ENCODE results near the gene TMEM132D.
"Not testable (repeated sequence)": the region's sequence is repeated elsewhere in the genome, so short reads cannot be mapped to it uniquely, and the experiment has no call there.

TMEM132D gene

DNA sequence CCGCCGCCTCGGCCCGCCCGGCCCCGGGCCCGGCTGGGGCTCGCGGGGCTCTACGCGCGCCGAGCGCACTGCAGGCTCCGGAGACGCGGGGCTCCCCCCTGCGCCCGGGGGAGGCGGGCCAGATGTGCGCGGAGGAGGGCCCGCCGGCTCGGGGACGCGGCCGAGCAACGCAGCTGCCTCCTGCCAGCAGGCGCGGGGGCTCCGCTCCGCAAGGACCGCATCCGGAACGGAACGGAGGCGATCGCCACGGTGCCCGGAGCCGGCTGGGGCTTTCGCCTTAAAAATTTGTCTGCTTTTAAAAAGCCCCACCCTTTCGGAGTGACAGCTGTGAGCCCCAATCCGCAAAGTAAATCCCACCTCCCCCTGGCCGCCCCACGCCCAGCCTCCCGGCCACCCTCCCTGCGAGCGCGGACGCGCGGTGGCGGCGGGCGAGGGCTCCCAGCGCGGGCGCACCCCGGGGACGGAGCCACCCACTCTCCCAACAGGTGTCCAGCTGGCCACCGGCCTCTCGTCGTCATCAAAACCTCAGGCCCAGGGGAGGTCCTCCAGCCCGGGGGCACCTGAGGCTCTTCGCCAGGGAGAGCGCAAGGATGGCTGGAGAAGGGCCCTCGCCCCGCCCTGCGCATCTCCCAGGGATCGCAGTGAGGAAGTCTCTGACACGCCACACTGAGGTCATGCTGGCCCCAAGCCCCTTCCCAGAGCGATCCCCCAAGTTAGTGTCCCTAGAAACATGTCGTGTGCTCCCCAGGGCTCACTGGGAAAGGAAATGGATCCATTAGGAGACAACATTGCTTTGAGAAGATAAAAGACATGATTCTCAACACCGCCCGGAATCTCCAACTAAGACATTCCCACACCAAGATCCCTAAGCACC lies at the start of gene TMEM132D:
Gene TMEM132D (minus strand): TSS at position 70 of the 874 bp plus-strand sequence.
- DNase-seq: peak; percentile 35

DNA sequence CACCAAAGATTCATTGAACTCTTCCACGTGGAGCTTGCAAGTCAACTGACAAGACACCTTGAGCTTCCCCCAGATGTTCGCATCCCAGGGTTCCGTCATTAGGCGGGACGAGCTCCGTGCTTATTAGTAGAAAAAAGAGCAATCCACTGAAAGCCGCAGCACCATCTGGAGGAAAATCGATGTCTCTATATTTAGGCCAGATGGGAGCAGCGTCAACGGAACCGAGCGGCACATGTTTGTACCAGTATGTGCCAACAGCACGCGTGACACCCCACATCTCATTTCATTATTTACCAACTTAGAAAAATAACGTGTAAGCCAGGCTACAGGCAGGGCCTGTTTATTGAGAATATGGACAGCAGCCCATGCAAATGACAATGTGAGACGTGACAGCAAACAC lies 45.8 kb upstream of the TMEM132D start:
- DNase-seq: no peak

DNA sequence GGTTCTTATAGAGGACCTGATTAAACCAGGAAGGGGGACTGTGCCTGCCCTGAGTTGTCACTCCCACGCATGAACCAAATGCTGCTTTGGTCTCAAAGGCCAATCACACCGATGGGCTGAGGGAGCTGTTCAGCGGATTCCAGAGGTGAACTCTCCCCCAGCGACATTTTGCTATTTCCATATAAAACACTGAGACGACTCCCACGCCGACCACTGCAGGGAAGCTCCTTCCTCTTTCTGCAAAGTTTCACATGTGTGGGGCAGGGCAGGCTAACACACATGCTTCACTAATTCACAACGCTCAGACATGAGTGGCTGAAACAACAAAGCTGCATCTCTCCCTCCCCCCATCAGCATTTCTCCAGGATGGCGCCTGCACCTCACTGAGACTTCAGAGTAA lies 37.8 kb upstream of the TMEM132D start:
- DNase-seq: no peak

DNA sequence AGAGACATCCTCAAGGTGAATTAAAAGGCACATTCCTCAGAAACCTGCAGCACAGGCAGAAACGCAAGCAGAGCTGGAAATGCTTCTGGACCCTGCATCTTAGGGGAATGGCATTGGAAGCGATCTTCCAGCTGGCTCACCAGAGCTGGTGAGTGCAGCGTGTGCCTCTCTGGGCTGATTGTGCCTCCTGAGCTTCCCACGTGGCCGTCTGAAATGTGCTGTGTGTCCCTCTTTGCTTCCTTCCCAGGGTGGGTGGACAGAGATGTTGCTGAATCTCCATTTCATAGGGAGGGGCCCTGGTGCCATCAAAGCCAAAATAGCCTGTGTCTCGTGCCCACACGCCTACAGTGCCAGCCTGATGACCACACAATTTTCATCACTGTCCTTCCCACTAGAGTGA lies 34.3 kb upstream of the TMEM132D start:
- DNase-seq: no peak

DNA sequence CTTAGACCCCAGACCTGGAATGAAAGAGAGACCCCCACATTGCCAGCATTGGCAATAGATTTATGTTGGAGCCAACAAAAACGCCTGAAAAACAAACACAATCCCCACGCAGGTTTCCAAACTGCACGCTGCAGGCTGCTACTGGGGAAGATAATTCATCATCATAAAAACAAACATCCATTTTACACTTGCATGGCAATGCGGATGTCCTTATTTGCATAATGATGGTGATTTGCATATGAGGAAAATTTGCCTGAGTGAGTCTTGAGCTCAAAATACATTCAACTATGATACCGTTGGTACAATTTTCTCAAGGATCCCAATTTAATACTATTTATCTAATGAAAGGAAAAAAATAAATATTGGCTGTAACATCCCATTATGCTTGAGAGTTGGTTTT lies 33.6 kb upstream of the TMEM132D start:
- no peak for DNase-seq

DNA sequence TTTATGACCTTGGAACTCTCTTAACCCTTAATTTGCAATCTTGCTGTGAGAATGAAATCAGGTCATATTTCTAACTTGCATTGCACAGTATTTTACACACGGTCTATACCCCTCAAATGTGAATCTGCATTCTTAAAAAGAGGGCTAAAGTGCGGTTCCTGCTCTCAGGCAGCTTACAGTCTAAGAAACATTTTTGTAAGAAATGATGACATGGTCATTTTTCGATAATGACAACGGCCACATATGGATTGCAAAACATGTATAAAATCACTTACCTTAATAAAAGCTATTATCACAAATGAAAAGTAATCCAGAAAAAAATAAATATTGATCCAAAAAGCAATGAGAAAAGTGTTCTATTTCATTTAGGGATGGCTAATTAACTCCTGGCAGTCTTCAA lies 24.8 kb upstream of the TMEM132D start:
- no peak for DNase-seq

DNA sequence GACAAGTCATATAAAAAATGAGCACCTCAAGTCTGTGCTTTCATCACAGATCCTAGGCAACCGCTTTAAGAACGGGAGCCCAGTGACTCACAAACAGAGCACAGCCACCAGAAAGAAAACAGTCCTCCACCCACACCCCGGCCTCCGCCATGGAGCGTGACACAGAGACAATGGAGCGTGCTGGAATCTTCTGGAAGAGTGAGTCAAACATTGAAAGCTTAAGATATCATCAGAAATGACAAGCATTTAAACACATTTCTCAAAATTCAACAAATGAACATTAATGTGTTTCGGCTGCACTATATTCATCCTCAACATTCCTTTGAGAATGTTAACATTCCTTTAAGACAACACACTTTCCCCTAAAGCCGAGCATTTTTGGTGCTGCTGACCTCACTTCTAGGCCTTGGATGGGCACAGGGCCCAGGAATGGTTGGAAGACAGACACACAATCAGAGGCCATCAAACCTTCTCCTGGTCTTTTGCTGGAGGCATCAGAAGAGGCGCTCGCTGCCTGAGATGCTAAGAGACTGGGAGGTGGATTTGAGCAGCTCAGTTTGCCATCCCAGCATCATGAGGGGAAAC lies 23.6 kb upstream of the TMEM132D start:
- no peak for DNase-seq

DNA sequence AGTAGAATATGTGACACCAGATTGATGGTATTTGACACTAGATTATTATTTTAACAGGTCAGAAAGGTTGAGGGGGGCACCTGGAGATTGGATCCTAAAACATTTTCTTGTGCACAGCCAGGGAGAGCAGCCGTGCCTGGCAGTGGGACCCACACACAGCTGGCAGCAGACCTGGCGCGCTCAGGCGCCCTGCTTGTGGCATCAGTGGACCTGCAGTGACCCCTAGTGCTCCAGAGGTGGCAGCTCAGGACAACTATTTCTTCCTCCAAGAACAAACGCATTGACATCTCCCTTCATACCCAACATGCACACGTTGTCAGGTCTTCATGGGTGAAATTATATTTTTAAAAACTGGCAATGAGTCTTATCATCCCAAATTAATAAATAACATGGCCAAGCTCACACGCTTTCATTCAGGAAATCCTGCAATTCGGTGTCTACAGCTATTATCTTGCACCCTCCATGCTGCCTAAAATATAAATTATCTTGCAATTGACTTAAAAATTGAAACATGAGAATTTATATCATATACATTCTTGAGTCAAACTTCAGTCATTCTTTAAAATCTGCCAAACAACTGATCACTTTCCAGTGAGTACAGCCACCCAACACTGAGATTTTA lies 7.7 kb upstream of the TMEM132D start:
- peak; percentile 93 for DNase-seq

DNA sequence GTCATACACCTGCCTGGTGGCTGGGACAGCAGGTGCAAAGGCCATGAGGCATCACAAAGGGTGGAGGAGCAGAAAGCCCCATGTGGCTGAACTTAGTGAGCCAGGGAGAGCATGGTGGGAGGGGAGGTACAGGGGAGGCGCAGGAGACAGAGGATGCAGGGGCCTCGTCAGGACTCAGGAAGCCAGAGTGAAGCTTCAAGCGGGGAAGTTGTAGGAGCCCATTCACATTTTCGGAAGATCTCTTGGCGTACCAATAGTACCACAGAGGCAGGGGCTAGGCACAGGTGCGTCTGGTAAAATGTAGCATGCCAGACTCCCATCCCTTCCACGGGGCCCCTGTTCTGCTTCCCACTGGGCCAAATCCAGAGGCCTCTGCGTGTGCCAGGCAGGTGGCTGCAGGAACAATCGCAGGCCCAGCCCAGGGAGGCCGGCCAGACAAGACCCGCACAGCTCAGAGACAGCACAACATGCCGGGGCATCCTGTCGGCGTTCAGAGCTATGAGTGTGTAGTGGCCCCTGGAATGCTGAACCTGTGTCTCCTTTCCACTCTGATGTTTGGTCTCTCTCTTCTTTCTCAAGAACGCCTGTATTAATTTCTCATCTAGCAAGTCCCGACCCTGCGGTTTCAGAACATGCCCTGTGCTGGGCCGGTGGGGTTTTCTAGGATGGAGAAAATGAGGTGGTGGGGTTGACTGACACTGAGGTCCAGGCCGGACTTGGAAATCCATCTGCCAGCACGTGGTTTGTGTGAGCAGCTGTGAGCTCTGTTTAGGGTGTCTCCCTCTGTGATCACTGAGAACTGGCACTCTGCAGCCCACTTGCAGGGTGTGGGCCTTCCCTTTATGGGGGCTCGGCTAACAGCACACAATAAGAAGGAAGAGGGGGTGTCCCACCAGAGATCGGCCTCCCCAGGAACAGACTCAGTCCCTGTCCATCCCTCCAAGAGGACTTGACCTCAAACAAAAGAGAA lies 5.5 kb upstream of the TMEM132D start:
- DNase-seq: no peak

DNA sequence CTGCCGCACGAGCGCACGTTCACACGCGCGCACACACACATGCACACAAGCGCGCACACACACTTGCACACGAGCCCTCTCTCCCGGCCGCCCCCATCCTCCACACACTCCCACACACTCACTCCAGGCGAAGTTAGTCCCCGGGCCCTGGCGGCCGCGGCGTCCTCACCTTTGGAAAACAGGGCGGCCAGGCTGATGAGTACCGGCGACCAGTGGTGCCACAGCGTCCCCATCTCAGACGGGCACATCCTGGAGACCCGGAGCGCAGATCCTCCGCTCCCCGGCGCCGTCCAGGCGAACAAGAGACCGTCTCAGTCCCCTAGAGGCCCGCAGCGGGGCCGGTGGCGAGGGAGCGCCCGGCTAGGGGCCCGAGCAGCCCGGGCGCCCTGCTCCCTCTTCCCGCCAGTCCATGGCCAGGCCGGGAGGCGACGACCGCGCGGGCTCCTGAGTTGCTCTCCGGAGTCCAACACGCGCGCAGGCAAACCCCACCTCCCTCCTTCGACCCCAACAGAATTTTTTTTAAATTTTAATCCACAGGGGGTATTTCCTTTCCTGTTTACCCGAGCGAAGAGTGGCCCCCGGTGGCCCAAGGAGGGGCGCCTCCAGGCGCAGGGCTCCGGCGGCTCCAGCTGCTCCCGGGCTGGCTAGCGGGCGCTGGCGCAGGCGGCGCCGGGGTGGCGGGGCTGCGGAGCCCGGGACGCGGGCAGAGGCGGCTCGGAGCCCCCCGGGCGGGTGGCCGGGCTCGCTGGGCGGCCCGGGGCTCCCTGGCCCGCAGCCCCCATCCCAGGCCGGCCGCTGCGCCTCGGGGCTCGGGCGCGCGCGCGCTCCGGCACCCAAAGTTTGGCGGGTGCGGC lies 506 bp downstream of the TMEM132D start:
- peak; percentile 38 for DNase-seq

DNA sequence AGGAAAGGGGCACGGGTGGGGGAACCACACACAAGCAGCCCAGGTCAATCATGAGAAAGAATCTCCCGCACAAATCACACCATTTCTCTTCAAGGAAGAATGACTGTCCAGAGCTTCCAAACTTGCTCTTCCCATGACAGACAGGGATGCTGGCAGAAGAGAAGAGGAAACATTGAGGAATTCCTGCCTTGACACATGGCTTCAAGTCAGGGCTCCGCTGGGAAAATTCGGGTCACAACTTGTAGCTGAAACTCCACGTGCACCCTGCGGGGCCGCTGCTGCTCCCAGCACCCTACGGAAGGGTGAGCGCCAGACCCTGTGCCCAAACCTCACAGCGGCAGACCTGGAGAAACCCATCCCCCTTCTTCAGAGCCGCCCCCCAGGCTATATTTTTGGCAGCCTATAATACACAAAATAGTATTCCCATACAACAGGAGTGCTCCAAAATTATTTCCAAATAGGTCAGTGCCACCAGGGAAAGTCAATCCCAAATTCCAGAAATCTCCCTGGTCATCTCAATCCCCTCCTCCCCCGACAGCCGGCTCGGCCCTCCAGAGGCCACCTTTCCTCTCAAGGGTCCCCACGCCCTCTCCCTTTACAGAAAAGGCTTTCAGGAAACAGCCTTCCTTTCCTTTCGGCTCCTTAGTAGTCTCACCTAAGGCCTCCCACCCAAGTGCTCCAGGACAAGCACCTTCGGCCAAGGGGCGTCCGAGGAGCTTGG lies 1.3 kb downstream of the TMEM132D start:
- no peak for DNase-seq

DNA sequence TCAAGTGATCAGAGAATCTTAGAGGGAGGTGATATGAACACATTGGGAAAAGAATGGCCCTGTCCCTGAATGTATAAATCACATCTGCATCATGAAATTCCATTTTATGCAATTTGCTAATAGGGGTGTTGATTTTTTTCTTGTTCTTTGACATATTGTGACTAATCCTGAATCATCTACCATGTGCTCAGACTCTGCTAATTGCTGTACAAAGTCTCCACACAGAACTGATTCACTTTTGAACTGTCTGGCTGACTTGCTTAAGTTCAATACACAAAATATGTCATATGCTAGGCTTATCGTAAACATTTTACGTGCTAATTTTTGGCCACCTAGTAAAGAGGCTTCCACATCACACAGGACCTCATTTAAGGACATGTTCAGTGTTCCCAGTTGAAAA lies 2.6 kb downstream of the TMEM132D start:
- DNase-seq: no peak

DNA sequence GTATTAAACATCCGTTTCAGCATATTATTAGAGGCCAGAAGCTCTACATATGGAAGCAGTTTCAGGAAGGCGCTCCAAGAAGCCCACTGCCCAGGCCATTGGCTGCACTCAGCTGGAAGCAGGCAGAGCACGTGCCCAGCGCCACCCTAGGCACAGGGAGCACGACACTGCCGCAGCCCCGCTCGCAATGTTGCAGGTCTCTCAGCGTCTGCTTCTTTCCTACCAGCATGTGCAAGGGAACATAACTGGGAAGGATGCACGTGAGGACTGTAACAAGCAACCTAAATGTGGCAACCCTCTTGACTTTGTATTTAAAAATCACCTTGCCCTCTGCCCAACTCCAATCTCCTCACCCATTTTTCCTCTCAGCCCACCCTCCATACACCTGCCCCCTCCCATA lies 3.5 kb downstream of the TMEM132D start:
- DNase-seq: no peak

DNA sequence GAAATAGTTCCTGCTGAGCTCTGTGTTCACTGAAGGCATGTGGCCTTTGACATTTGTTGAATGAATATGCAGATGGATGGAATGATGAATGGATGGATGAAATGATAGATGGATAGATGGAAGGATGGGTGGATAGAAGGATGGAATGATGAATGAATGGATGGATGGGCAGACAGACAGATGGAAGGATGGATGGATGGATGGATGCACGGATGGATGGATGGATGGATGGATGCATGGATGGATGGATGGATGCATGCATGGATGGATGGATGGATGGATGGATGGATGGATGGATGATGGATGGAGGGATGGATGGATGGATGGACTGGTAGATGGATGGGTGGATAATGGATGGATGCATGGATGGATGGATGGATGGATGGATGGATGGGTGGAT lies 4.8 kb downstream of the TMEM132D start:
- not testable (repeated sequence) for DNase-seq

DNA sequence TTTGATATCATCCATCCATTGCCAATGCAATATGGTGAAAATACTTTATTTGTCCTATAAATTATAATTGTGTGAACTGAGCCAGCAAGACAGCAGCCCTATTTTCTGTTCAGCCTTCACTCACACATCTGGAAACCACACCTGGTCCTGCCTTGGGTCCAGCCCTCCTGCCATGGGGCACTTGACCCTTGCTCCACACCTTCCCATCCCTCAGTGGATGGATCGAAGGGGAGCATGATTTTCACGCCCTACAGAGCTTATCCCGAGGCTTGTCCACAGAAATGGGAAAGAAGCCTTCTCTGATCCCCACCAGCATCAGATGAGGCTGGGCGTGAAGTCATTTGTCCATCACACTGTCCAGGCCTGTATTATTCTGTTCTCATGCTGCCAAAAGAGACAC lies 10.1 kb downstream of the TMEM132D start:
- DNase-seq: no peak

DNA sequence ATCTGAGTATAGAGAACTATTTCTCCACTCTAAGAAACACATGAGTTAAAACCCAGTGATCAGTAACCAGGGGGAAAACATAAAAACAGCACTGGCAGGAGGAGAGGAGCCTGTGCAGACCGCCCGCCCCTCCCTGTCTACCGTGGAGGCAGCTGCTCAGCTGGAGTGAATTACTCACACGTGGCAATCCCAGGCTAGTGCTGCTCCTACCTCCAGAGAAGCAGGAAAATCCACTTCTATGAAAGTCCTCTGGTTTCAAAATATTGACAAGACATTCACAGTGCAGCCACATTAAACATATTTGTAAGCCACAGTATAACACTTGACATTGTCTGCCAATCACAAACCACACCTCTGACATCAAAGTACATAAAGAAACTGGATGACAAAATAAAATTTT lies 16.7 kb downstream of the TMEM132D start:
- peak; percentile 99 for DNase-seq

DNA sequence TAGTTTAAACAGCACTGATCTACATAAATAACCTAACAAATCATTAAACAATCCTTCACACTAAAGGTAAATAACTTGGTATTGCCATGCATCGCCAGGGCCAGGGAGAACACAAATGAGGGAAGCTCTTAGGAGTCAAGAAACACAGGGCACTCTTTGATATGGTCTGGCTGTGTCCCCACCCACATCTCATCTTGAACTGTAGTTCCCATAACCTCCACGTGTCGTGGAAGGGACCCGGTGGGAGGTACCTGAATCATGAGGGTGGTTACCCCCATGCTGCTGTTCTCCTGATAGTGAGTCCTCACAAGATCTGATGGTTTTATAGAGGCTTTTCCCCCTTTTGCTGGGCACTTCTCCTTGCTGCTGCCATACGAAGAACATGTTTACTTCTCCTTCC lies 17.3 kb downstream of the TMEM132D start:
- peak; percentile 65 for DNase-seq

DNA sequence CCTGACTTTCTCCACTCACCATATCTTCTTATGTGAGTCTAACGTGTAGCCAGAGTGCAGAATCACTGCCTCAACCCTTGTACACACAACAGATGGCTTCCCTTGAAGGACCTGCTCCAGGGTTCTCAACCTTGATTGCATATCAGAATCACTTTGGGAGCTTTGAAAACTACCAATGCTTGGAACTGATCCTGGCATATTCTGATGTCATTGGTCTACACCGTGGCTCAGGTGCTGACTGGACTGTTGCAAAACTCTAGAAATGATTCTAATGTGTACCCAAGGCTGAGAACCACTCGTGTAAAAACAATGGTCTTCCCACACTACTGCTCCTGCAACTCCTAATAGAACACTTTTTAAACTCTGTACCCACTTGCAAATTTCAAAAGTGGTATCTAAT lies 18.5 kb downstream of the TMEM132D start:
- DNase-seq: peak; percentile 60

DNA sequence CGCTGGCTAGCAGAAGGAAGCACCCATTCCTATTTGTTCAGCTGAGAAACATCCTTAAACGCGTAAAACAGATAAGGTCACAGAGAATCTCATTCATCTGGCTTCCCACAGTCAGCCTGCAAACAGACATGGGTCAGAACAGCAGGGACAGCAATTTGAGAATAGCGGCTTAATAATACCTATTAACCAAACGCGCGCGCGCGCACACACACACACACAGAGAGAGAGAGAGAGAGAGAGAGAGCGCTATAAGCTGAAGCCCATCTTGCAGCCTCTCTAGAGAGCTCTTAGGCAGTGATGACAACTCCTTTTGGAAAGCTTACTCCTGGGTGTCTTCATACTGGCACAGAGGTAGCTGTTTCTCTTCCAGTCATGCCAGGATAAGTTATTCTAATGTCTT lies 26.4 kb downstream of the TMEM132D start:
- peak; percentile 61 for DNase-seq

DNA sequence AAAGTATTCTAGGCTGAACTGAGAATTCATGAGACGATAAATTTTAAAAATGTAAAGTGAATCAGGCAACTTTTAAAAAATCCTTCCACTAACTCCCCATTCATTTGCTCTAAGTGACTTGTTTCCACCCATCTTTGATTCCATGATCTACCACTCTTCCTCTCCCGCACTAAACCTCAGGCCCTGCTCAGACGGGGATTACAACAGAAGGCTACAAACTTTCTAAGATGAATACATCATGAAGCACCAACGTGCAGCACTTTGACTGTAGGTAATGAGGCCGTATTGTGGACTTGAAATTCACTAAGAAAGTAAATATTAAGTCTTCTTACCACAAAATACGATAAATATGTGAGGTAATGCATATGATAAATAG lies 30.0 kb downstream of the TMEM132D start:
- DNase-seq: no peak

DNA sequence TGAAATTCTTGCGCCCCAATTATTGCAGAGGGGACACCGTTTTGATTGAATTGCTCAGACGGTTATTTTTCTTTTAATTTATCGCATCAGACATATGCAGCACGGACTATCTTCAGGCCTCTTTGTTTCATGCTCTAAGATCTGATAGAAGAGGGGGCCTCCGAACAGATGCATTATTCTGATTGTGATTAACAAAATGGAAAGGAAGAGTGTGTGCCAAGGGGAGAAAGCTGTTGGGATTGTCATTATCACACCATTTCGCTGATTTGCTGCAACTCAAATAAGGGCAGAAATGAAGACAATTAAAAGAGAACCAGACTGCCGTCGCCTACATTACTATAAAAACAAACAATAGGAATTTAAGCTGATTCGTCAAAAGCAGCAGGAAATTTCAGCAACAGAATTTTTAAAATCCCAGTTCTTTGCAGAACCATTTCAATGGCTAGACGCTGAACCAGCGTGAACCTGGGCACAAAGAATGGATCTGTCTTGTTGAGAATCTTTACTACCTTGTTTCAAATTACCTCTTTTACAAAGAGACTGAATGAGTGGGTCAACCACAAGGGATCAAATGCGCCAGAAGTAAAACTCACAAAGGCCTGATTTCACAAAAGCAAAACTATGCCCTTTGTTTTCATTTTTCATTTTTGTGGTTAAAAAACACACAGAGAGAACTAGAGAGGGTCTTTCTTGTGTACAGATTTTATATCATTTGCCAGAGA lies 30.6 kb downstream of the TMEM132D start:
- peak; percentile 38 for DNase-seq
